NCI-H1436 (cell line): Measurements from ENCODE around the gene UBE2L6.

ENCODE experiments used
- DNase-seq: peaks from one replicate; lab custom pipeline; 2025; lab: John Stamatoyannopoulos, UW

UBE2L6 gene

DNA sequence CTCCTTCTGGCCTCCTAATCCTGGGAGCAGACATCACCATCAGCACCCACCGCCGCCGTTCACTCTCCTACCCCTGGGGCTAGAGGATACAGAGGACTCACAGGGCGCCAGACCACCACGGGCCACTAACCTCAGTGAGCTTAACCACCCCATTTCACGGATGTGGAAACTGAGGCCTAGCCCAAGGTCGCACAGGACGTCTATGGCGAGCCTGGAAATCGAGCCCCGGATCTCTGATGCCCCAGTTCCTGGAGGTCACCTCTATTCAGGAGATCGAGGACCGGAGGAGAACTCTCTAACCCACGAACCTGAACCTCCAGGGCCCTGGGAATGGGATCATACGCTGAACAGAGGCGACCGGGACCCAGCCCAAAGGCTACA lies 37.3 kb downstream of the UBE2L6 start:
- DNase-seq = no peak

DNA sequence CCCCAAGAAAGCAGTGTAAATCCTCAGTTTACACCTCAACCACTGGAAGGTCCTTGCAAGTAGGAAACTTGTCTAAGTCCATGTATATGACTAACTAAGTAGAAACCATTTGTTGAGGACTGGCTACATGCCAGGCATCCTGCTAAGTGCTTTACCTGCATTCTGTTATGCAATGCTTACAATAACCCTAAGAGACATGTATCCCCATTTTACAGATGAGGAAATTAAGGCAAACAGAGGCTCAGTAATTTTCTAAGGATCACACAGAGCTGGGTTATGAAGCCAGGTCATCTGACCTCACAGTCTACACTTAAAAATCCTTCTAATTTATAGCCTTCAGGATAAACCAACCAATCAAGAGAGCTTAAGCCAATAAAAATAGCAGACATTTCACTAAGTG lies 38.5 kb downstream of the UBE2L6 start:
- no peak for DNase-seq

DNA sequence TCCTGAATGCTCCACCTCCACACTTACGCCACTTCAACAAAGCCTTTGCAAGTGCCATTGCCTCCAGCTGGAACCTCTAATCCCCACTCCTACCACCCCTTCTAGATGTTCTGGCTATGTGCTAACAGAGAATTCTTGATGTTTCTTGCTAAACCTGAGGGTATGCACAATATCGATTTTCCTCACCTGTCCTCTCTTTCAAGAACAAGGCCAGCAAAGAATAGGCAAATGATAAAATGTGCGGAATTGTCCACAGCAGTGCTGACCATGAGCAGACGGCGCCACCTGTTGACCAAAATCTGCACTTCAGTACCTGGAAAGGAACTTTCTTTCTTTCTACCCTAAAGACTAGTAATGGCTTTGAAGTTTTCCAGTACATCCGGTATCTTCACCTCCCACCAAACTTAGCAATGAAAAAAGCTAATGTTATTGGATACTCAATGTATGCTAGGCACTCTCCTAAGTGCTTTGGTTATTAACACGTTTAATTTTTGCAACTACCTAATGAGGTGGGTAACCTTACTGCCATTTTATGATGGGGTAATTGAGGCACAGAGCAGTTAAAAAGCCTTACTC lies 40.3 kb downstream of the UBE2L6 start:
- DNase-seq = peak; percentile 50

DNA sequence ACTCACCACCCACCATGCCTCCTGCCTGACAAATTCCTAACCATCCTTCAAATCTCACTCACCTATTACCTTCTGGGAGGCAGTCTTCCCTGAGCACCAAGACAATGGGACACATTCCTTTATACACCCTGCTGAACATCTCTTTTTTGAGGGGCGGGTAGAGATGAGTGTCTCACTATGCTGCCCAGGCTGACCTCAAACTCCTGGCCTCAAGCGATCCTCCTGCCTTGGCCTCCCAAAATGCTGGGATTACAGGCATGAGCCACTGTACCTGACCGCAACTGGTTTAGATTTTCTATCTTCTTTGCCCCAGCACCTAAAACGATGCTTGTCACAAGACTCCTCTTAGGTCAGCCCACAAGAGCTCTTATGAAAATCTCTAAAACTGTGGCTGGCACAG lies 44.1 kb downstream of the UBE2L6 start:
- DNase-seq = no peak

DNA sequence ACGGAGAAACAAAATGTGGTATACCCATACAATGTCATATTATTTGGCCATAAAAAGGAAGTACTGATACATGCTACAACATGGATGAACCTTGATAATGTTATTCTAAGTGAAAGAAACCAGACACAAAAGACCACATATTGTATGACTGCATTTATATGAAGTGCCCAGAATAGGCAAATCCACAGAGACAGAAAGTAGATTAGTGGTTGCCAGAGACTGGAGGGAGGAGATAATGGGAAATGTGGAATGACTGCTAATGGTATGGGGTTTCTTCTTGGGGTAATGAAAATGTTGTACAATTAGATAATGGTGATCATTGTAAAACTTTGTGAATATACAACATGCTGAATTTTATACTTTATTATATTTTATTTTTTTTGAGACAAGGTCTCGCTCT lies 46.4 kb downstream of the UBE2L6 start:
- no peak for DNase-seq

DNA sequence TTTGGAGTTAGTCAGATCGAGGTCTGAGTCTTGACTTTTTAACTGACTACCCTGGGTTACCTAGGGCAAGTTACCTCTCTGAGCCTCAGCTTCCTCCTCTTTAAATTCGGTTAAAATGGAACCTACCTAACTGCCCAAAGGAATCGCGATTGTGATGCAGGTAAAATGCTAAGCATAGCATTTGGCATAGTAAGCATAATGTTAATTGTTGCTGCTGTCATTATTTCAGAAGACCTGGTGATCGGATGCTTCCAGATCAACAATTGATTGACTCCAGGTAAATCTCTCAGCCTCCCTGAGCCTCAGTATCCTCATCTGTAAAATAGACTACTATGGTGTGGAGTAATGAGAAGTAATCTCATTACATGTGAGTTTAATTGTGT lies 51.4 kb downstream of the UBE2L6 start:
- DNase-seq = no peak

DNA sequence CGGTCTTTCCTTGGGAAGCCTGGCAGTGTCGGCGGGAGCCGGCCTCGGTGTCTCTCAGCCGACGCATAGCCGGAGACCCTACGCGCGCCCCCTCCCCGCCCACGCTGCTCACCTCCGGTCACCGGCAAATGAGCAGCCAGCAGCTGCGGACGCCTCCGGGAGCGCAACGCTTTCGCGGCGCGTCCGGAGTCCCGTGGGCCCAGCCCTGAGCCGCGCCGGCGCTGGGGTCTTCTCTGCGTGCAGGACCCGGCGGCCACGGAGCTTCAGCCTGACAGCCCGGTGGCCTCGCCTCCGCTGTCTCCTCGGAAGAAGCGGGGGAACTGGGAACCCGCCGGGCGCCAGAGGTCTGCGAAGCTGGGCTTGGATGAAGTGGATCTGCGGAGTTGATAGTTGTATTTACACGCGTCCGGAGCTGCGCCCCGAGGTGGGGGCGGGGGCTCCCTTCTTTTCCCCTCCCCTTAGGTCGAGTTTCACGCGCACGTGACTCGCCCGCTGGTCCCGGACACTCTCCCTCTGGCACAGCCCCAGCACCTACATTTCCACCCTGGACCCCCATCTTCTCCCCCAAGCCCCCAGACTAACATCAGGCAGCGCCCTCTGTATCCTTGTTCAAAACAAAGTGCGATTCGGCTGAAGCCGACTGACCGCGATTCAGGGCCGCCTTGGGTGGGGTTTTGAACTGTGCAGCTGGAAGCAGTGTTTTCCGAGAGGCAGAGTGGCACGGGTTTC lies 52.0 kb downstream of the UBE2L6 start, which contains the start of gene SLC43A1:
TSS of gene SLC43A1 (minus strand) at position 371 of the 729 bp plus-strand sequence. CDS start 1,591 bp downstream, outside the sequence.
- no peak for DNase-seq

DNA sequence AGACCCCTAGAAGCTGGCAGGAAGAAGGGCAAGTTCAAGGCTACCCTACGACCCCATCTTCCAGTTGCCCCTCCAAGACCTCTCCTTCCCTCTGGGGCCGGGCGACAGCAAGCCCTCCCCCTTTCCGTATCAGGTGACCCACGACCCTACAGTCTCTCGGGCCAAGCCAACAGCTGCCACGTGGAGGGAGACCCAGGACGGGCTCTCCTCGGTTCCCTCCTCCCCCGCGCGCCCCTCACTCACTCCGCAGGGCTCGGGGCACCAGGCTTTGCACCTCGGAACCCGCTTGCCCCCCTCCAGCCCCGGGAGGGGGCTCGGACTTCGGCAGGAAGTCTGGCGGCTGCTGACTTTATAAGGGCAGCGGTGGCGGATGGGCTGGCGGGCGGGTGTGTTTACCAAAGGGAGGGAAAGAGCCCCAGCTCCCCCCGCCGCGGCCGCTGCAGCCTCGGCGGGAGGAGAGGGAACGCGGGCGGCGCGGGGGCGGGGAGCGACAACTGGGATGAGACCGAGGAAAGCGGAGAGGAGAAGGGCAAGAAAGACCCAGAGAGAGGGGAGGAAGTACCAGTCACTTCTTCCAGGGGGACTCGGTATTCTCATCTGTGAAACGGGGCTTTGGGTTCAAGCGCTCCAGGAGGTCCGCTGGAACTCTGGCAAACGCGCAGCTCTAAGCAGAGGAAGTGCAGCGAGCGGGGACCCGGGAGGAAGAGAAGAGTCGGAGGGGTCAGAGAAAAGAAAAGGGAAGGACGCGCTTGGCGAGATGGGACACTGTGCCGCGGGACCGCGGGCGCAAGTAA lies 52.7 kb downstream of the UBE2L6 start:
- DNase-seq = no peak

DNA sequence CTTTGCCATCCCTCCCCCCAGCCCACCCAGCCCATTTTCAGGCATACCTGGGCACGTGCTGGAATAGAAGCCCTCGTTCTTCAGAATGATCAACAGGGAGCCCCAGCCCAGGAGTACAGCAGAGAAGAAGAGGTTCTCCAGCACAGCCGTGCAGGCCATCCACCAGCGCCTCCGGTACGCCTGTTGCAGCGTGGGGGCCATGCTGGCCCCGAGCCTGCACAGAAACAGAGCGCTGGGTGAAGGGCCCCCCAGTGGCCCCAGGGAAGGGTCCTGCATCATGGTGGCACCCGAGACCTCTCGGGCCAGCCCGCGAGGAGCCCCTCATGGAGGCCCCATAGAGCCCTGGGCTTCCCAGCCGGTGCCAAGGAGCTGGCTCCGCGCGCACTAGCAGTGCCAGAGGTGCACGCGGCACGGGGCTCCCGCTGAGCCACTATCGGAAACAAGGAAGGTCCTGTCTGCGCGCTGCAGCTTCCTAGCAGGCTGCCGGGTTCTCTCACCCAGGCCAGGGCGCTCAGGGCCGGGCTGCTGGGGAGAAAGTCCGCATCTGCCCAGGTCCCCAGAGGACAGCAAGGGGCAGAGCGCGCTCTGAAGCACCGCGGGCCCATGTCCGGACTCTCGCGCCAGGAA lies 53.4 kb downstream of the UBE2L6 start:
- no peak for DNase-seq

DNA sequence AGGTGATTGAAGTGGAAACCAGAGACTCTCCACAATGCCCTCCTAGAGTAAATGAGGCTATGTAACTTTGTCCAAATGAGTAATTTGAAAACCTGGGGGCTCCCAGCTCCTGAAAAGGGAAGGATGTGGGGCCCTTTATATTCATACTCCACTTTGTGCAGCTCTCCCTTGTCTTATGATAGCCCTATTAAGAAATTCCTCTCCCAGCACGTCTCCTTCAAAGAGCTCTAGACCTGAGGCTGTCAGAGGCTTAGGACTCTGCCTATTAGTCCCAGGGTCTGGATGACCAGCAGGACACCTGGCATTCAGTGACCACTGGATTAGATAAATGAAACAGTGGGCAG lies 54.0 kb downstream of the UBE2L6 start:
- no peak for DNase-seq

DNA sequence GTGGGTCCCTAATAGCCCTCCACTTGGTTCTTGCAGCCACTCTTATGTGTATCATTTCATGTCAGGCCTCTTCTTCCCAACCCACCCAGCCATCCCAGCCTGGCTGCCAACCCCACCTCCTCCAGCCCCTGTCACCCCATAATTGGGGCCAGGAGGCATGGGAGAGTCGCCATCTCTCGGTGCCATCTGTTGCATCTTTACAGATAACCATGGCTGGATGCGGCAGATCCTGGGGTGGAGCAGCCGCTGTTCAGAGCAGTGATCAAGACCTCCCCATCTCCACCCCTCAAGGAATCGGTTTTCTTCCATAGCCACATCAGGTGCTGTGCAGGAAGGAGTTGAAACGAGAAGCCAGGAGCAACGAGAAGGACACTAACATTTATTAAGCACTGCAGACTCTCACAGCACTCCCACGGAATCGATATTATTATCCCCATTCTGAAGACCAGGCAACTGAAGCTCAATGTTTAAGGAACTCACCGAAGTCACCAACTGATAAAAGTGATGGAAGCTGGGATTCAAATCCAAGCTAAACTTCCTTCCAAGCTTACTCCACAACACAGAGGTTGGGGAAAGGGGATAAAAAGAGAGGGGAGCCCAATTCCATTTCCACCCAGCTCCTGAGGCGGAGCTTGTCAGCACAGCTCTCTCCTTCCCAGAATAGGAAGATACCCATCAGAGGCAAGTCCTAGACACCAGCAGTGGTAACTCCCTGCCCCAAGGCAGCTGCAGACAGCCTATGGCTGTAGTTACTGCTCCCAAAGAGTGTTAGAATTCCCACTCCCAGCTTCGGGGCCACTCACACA lies 54.6 kb downstream of the UBE2L6 start:
- DNase-seq = no peak

DNA sequence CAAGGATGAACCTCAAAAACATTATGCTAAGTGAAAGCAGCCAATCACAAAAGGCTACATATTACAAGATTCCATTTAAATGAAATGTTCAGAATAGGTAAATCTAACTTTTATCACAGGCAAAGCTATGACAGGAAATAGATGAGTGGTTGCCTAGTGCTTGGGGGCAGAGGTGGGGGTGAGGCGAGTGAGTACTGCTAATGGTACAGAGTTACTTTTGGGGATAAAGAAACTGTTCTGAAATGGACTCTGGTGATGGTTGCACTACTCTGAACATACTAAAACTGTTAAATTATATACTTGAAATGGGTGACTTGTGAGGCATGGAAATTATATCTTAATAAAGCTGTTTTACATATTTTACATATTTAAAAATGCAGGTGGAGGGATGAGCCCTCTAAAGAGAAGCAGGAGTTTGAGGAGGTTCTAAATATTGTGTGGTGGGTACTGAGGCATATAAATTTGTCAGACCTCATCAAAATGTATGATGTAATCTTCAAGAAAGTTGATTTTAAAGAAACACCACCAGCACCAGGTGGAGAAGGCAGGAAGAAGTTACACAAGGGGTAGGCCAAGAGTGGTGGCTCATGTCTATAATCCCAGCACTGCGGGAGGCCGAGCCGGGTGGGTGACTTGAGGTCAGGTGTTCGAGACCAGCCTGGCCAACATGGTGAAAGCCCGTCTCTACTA lies 55.6 kb downstream of the UBE2L6 start:
- no peak for DNase-seq

DNA sequence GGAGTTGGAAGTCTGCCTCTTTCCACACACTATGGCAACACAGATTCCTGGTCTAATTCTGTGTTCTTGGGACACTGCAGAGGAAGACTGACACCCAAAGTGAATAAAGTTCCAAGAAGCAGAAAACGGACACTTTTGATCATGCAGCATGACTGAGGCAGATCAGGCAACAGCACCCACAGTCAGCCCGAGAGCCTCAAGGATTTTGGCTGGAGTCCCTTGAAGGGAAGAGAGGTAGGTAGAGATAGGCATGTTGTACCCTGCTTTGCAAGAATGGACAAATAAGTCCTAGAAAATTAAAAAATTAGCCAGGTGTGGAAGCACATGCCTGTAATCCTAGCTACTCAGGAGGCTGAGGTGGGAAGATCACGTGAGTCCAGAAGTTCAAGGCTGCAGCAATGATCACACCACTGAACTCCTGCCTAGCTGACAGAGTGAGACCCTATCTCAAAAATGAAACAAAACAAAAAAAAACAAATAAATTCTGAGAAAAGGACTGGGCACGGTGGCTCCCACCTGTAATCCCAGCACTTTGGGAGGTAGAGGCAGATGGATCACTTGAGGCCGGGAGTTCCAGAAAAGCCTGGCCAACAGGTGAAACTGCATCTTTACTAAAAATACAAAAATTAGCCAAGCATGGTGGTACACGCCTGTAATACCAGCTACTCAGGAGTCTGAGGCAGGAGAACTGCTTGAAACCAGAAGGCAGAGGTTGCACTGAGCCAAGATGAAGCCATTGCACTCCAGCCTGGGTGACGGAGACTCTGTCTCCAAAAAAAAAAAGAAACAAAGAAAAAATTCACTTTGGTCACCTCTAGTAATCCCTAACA lies 58.9 kb downstream of the UBE2L6 start:
- no peak for DNase-seq

DNA sequence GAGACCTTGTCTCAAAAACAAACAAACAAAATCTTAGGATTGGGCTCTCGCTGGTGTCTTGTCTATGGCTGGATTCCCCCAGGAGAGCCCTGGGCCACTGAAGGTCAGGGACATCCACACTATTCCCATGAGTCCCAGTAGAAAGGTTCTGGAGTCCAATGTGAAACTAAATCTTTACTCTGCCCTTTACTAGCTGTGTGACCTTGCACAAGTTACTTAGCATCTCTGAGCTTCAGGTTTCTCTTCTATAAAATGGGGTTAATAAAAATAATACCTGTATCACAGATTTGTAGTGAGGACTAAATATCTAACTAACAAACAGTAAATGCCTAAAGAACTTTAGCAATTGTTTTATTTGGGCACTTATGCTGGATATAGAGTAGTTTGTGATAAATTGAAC lies 61.0 kb downstream of the UBE2L6 start:
- no peak for DNase-seq

DNA sequence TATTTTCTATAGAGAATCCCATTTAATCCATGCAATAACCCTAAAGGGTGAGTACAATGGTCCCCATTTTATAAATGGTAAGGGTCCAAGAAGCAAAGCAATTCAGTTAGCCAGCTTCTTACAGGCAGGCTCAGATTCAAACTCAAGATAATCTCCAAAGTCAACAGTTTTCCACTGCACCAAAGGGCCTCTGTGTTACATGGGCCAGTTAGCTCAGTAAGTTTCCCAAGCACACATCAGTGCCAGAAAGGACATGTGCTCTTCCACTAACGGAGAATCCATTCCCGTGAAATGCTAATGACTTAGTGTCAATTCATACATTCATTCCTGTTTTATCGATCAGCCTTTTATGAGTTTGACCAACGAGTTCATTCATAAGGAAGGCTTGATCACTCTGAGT lies 63.0 kb downstream of the UBE2L6 start:
- DNase-seq = no peak

DNA sequence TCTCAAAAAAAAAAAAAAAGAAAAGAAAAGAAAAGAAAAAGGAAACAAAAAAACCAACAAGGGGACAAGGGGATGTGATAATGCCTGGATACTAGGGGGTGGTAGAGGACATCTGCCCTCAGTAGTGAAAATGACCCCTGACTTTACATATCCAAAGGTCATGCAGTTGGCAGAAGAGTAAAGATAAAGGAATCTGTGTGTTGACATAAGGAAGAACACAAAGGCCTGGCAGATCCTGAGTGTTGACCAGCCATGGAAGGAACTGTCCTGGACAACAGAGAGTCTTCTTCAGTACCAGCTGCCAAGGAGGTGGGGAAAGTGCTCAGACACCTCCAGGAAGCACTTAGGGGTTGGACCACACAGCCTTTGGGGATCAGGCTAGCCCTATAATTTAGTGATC lies 64.6 kb downstream of the UBE2L6 start:
- DNase-seq = no peak

DNA sequence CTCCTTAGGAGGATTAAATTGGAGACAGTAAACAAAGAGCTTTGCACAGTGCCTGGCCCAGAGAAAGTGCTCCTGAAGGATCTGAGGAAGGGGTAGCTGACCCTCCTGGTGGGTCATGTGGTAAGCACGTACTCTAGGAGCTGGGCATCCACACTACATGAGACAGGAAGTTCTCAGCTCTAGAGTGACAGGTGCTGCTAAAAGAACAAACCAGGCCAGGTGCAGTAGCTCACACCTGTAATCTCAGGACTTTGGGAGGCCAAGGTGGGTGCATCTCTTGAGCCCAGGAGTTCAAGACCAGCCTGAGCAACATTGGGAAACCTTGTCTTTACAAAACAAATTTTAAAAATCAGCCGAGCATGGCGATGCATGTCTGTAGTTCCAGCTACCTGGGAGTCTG lies 65.1 kb downstream of the UBE2L6 start:
- DNase-seq = no peak

DNA sequence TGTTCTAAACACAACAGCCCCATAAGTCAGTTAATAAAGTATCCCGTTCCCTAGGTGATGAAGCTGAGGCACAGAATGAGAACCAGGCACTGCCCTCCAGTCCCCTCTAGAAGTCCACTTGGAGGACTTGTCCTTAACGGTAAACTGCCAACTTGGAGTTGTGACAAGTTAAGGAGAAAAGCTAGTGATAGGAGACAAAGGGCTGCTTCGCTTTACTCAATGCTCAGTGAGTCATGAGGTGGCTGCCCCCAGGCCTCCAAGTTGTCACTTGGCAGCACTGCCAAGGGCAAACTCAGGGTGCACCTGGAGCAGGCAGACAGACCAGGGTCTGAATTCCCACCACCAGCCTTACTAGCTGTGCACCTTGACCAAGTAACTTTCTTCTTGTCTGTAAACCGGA lies 65.5 kb downstream of the UBE2L6 start:
- no peak for DNase-seq
